DMS 273 (cell line): ENCODE measurements around the gene PPP6R1.

Source experiments
- DNase-seq: peaks from one replicate; lab custom pipeline; 2025; ENCODE audit not compliant: unreplicated experiment; lab: John Stamatoyannopoulos, UW

Gene PPP6R1

DNA sequence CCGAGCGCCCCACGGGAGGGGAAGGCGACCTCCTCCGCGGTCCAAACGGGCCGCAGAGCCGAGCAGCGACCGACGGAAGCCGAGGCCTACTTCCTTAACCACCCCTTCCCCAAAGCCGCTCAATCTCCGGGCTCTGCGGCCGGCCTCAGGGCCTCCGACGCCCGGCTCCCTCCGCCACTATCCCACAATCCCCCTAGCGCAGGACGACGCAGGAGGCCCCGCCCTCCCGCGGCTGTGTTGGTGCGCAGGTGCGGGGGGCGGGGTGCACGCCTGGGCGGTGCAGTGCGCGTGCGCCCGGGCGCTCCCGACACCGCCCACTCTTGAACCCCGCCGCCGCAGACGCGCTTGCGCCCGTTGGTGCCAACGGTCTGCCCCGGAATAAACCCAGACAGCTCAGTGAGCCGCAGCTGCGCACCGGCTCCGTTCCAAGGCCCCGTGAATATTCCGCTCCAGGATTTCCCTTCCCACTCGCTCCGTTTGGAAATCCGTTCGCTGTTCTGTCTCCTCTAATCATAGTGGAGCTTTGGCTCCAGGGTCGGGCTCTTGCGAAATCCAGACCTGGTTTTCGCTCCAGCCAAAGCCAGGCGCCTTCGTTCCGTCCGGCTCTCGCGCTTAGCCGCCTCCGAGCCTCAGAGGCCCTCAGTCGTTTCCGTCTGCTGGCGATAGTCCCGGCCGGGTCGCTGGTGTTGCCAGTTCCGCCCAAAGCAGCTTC is at the start of gene PPP6R1:
Gene PPP6R1 (minus strand): TSS at position 190 of the 712 bp plus-strand sequence. CDS start 11,914 bp downstream, outside the sequence.
- peak; percentile 100 for DNase-seq

DNA sequence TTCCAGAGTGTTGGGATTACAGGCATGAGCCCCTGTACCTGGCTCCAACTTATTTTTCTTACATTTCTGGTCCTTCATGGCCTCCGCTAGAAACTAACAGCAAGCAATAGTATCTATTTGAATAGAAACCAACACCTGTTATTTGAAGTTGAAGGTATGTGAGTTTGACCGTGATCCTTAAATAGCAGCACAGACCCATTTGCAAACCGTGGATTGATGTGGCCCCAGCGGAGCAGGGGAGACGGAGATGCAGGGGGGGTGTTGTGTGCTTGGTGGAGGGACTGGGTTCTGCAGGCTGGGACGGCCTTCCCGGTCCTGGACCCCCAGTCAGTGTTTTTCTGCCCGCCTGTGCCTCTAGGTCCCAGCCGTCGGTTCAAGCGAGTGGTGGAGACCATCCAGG is 49.5 kb upstream of the PPP6R1 start:
- DNase-seq = no peak

DNA sequence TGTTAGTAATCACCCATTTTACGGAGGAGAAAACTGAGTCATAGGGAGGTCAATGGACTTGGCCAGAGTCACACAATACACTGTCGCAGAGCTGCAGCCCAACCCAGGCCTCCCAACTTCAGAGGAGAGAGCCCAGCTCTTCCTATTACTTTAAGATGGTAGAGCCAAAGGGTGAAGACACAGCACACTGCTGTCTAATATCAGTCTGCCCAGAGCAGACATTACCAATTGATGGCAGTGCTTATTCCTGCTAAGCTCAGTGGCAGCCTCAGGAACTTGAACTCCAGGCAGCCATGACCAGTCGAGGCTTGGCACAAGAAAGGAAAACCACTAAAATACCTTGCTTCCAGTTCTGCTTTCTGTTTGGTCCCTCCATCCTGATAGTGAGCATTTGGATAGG is 47.9 kb upstream of the PPP6R1 start:
- no peak for DNase-seq

DNA sequence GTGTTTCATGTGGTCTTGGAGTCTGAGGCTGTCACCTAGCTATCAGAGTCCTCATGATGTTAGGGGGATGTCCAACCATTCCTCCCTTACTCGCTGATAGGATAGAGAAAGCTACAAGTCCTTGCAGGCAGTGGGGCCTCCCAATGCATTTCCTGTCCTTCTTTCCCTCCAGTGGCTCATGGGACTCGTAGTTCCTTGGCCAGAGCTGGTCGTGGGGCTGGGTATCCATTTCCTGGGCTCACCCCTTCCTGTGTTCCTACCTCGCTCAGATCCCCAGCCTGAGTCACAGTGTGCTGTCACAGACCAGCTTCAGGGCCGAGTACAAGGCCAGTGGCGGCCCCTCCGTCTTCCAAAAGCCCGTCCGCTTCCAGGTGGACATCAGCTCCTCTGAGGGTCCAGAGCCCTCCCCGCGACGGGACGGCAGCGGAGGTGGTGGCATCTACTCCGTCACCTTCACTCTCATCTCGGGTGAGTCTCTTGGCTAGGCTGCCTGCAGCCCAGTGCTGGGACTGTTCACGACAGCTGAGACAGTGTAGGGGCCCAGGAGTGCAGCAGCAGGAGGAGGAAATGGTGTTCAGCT is 47.3 kb upstream of the PPP6R1 start:
- DNase-seq = no peak

- peak; percentile 70 for DNase-seq
Measured at GRCh38 chr19:55305491-55305890, 46.7 kb upstream of the PPP6R1 start.

- DNase-seq = no peak
Measured at GRCh38 chr19:55304980-55305379, 46.2 kb upstream of the PPP6R1 start.

DNA sequence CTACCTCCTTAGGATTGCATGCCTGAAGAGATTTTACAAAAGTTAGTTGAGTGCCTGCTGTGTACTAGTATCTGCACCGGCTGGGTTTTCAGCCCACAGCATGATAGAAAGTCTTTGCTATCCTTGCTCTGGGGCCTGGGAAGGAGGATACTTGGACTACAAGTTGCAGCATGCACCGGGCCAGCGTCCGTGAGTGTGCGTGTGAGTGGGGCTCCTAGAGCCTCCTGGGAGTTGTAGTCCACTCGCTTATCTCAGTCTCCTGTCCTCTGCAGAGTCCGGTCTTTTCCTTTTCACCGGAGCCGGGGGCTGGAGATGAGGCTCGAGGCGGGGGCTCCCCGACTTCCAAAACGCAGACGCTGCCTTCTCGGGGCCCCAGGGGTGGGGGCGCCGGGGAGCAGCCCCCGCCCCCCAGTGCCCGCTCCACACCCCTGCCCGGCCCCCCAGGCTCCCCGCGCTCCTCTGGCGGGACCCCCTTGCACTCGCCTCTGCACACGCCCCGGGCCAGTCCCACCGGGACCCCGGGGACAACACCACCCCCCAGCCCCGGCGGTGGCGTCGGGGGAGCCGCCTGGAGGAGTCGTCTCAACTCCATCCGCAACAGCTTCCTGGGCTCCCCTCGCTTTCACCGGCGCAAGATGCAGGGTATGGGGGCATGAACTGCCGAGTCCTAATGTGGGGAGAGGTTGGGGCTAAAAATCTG is 45.6 kb upstream of the PPP6R1 start:
- DNase-seq = peak; percentile 68

DNA sequence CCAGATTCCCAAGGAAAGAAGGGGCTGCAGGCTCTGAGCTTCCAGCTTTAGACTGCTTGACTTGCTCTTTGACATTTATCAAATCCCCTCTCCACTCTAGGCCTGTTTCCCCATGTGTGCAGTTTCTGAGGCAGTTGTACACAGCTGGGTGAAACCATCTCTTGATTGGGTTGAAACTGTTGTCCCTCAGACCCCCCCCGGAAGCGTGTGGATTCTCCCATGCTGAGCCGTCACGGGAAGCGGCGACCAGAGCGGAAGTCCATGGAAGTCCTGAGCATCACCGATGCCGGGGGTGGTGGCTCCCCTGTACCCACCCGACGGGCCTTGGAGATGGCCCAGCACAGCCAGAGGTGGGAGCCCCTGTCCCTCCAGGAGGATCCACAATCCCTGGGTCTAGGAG is 44.7 kb upstream of the PPP6R1 start:
- no peak for DNase-seq

GRCh38 chr19:55302318-55302703 is 43.5 kb upstream of the PPP6R1 start:
- DNase-seq = no peak

DNA sequence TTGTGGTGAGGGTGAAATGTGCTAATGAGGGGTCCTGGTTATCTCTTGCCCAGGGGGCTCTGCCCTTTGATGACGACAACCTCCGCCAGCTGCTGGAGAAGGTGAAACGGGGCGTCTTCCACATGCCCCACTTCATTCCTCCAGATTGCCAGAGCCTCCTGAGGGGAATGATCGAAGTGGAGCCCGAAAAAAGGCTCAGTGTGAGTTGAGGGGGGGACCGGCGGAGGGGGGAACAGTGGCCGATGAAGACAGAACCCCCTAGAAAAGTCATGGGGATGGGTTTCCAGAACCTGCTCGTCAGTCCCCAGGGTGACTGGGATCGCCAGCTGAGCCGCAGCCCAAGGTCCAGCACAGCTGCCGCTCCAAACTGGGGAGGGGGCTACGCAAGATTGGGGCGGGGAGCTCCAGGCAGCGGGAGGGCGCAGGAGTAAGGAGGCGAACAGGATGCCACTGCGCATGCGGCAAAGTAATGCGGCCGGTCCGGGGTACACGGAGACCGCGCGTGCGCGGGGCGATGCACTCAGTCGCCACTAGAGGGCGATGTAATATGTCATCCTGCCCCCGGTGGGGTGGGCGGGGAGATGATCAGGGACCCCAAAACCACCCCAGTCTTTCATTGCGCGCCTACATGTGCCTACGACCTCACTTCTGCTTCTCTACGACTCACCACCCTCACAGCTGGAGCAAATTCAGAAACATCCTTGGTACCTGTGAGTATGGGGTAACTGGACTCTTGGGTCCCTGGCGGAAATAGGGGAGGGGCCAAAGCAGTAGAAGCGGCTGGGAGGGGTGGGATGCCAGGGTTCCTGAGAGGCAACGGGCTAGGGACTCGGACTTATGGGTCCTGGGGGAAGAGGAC is 42.9 kb upstream of the PPP6R1 start:
- peak; percentile 92 for DNase-seq

DNA sequence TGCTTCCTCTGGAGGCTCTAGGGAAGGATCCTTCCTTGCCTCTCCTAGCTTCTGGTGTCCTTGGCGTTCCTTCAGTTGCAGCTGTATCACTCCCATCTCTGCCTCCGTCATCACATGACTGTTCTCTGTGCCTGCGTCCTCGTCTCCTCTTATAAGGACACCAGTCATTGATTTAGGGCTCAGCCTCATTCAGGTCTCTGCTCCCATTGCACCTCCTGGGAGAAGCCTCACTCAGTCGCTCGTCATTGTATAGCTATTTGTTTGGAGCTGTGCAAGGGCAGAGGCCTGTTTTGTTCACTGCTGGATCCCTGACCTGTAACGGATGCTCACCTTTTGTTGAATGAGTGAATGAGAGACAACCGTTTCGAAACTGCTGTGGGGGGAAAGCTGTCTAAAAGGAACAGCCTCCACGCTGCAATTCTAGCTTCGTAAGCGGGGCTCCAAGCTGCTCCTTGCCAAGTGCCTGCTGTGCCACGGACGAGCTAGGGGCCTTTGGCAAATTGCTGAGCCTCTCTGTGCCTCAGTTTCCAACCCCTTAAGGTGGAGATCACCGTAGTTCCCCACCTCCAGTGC is 42.2 kb upstream of the PPP6R1 start:
- no peak for DNase-seq

DNA sequence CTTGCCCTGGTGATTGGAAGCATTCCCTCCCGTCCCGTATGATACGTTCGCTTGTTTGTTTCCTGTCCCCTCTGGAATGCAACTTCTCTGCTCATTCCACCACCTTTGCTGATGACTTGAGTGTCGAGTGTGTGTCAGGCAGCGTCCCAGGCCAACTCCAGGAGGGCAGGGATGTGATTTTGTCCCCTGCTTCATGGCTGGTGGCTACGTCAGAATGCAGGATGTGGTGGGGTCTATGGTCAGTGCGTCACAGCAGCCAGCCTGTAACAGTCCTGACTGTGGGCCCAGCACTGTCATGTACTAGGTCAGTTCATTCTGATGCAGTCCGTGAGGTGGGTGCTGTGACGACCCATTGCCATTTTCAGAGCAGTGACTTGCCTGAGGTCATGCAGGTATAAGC is 41.2 kb upstream of the PPP6R1 start:
- DNase-seq = no peak

GRCh38 chr19:55297267-55297666 is 38.5 kb upstream of the PPP6R1 start:
- DNase-seq = no peak

- DNase-seq = peak; percentile 84
Measured at GRCh38 chr19:55289117-55289796, 30.4 kb upstream of the PPP6R1 start.

DNA sequence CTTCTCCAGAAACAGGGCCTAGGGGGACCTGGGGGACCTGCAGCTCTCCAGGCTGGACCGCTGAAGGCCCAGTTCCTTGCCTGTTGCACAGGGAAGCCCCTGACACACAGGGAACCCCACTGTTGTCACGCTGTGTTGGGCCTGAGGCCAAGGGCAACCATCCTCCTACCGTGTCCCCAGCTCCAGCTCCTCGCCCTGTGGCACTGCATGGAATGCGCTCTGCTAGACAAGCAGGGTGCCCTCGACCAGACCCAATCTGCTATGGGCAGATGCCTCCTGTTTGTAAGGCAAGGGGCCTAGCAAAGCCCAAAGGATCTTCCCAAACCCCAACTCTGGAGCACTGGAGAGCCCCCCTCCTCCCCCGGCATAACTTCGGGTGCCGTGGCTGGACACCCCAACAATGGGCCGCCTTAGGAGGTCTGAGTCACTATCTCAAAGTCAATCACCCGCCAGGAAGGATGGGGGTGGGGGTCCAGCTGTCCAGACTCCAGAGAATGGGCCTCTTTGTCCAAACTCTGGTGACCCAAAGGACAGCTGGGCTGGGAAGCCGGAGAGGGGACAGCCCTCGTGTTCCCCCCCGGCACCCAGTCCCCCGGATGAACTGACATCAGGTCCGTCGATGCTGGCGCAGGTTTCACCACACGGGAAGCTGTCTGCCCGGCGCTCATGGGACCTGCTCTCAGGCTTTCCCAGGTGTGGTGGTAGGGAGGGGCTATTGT is 28.7 kb upstream of the PPP6R1 start:
- DNase-seq = no peak

DNA sequence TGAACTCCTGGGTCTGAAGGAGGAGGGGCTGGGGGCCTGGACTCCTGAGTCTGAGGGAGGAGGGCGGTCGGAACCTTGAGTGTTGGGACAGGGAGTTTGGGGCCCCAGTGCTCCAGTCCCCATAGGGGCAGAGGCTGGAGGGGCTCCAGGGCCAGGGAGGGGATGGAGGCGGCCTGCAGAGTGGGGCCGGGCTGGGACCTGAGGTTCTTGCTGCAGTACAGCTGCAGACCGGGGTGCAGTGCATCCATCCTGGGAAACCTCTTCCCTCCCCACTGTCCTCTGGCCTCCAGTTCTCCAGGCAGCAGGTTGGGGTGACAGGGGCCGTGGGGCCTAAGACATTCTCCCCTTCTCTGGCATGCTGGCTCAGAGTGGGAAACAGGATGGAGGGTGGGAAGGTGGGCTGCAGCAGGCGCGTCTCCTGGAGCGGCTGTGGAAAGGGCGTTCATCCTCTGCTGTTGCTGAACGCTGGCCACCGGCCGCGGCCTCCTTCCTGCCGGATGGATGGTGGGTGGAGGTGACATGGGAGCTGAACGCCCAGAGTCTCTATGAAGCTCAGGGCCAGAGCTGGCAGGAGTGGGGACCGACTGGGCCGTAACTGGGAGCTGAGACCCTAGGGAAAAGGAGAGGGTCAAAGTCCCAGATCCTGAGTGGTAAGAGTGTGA is 26.5 kb upstream of the PPP6R1 start:
- no peak for DNase-seq

DNA sequence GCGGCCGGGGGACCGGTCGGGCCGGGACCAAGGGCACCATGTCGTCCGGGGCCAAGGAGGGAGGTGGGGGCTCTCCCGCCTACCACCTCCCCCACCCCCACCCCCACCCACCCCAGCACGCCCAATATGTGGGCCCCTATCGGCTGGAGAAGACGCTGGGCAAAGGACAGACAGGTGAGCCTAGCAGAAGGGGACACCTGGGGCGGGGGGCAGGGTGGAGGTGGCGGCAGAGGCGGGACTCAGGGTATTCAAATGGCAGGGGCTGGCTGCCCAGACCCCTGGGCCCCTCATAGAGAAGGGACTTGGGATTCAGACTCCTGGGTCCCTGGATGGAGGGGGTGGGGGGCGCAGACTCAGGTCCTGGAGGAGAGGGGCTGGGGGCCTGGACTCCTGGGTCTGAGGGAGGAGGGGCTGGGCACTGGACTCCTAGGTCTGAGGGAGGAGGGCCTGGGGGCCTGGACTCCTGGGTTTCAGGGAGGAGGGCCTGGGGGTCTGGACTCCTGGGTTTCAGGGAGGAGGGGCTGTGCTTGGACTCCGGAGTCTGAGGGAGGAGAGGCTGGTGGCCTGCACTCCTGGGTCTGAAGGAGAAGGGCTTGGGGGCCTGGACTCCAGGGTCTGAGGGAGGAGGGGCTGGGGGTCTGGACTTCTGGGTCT is 25.7 kb upstream of the PPP6R1 start:
- no peak for DNase-seq

- DNase-seq = peak; percentile 88
Measured at GRCh38 chr19:55283548-55284377, 24.9 kb upstream of the PPP6R1 start, which contains the start of gene BRSK1. Gene BRSK1 (plus strand): TSS chr19:55283997. CDS start chr19:55284443, 446 bp downstream.
